IPS-18c (cell line): ENCODE data around the gene KRTAP12-1.
A peak's percentile ranks its signal among the peaks of the same experiment; 100 is the strongest.

Experiments used
- H3K4me3 ChIP-seq: 2 replicates; pipeline ENCODE4 v1.7.0; 2013; ENCODE audit warnings: low read depth, mild to moderate bottlenecking, low read length, moderate library complexity; ENCODE audit not compliant: insufficient read depth
- H3K9me3 ChIP-seq: one replicate; pipeline ENCODE4 v1.6.1; 2013; ENCODE audit warnings: mild to moderate bottlenecking, low read length, moderate library complexity; ENCODE audit not compliant: control insufficient read depth, insufficient read depth

KRTAP12-1 gene

DNA sequence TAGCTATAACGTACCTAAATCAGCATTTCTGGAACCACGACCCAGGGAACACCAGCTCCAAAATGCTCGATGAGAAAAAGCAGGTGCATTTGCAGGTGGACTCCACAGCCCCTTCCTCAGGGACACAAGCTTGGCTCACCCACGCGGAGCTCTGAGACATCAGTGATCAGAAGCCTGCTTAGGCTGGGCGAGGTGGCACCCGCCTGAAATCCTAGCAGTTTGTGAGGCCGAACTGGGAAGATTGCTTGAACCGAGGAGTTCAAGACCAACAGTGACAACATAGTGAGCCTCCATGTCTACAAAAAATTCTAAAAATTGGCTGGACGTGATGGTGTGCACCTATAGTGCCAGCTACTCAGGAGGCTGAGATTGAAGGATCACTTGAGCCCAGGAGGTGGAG is 31.9 kb upstream of the KRTAP12-1 start:
- H3K4me3 ChIP-seq = no peak overlapping the region
- H3K9me3 ChIP-seq = no peaks in the 10 kb centered on the region

DNA sequence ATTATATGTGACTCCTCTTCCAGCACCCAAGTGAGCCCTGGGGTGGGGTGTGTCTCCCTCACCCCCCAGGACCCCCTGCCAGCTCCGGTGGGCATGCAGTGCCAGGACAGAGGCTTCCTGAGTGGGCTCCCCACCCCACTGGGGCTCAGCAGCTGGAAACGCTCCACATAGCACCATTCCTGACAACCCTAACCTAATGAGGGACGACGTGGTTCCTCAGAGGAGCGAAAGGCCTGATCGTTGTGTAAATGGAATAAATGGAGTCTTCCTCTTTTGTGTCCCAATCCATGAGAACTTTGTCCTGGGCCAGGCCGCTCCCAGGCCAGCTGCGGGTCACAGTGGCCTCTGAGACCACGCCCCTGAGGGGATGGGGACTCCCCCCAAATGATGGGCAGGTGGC is 31.2 kb upstream of the KRTAP12-1 start:
- no peak overlapping the region for H3K4me3 ChIP-seq
- no peaks in the 10 kb centered on the region for H3K9me3 ChIP-seq

DNA sequence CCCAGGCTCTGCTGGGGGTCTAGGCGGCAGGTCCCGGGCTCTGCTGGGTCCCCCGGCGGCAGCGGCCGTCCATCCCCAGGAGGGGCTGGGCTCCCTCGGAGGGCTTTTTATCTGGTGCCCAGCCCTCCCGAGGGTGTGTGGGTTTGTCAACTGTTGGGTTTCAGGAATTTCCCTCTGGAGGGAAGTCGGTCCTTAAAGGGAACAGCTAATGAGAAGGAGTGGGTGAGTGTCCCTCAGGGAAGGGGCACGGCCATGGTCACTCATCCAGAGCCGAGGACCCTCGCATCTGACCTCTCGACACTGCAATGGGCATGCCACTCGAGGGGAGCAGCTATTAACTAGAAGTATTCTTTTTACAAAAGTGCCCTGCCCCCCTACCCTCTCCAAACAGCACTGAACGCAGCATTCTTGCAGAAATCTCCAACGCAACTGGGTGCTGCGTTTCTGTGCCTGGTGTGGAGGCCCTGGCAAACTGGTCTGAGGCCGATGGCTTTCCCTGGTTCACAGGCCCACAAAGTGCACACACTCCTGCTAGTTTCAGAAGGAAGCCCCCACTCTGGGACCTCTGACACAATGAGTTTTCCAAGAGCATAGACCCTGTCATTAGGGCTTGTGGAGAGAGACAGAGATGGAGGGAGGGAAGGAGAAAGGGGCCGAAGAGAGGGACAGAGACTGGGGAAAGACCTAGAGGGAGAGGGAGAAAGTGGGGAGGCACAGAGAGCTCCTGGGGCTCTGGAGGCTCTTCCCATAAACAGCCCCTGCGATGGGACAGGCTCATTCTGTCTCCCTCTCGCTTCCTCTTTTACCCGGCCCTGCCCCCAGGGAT is 30.5 kb upstream of the KRTAP12-1 start:
- peak overlapping the region; percentile 34 for H3K4me3 ChIP-seq
- no peaks in the 10 kb centered on the region for H3K9me3 ChIP-seq

DNA sequence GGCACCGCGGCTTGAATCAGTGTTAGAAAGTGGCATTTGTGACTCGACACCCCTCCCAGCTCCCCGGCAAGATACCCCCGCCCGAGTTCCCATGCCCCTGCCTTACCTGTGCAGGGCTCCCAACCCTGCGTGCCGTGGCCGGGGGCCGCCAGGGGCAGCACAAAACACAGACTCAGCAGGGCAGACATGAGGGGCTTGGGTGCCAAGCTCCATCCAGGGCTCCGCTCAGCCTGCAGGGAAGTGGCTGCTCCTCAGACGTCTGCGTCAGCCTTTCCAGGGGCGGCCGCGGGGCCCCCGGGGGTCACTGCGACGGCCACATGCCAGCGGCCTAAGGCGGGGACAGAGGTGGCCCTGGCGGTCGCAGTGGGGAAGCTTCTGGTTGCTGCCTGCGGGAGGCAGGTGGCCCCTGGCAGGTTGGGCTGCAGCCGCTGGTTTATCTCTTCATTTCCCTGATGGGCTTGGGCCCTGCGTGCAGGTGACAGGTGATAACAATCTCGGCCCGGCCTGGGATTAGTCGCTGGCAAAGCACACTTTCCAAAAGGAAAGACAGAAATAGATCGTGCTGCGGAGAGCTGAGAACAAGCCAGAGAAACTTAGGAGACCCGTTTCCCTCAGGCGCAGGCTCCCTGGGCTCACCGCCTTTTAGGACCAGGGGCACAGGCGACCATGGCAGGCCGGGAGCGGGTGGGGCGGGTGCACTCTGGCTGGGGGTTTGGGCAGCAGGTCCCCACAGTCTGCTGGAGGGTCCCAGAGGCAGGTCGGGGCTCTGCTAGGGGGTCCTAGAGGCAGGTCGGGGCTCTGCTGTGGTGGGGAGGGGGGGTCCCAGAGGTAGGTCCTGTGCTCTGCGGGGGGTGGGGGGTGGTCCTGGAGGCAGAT is 29.6 kb upstream of the KRTAP12-1 start, which contains the start of gene TSPEAR:
Gene TSPEAR (minus strand): TSS at position 246 of the 876 bp plus-strand sequence. CDS start 58 bp downstream, at position 188.
- H3K9me3 ChIP-seq = no peaks in the 10 kb centered on the region
- H3K4me3 ChIP-seq = peak within 1 kb of the TSS; percentile 53

DNA sequence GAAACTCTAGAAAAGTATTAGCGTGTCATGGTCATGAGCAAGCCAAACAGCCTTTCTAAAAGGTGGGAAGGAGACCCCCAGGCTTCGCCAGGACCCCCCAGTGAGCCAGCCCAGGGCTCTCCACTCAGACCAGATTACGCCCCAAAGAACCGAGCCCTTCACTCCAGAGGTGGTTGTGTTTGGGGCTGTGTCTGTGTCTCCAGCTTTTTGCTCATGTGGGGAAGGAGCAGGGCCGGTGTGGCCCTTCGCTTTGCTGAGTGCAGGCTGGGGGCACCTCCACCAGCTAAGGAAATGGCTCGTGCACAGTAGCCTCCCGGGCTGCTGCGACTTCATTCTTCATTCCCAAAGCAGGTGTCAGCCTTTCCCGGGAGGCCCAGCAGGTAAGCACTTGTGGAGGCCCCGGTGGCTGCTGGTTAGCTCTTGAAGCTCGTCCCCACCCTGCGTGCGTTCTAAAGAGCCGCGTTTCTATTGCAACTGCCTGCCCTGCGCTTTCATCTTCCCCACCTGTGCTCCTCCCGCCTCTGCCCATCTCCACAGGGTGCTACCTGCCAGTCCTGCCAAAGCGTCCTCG is 28.9 kb upstream of the KRTAP12-1 start:
- peaks cover 2% of the 10 kb centered on the region for H3K9me3 ChIP-seq
- peak overlapping the region; percentile 53 for H3K4me3 ChIP-seq

DNA sequence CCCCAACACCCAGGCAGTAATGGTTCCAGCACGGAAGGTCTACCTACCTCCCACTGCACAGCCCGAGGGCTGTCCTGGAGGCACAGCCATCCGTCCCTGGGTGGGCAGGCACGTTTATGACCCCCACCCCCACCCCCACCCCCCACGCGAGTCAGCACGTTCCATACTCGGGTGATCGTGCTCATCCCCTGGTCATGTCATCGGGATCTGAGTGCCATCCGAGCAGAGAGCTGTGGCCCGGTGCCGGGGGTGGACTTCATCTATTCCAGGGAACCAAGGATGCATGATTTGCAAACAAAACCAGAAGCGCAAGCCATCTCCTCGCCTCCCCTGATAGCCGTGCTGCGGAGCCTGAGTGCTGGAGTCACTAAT is 28.3 kb upstream of the KRTAP12-1 start:
- Histone ChIP-seq H3K4me3 (peak overlapping the region; percentile 53), H3K9me3 (peaks cover 2% of the 10 kb centered on the region)

DNA sequence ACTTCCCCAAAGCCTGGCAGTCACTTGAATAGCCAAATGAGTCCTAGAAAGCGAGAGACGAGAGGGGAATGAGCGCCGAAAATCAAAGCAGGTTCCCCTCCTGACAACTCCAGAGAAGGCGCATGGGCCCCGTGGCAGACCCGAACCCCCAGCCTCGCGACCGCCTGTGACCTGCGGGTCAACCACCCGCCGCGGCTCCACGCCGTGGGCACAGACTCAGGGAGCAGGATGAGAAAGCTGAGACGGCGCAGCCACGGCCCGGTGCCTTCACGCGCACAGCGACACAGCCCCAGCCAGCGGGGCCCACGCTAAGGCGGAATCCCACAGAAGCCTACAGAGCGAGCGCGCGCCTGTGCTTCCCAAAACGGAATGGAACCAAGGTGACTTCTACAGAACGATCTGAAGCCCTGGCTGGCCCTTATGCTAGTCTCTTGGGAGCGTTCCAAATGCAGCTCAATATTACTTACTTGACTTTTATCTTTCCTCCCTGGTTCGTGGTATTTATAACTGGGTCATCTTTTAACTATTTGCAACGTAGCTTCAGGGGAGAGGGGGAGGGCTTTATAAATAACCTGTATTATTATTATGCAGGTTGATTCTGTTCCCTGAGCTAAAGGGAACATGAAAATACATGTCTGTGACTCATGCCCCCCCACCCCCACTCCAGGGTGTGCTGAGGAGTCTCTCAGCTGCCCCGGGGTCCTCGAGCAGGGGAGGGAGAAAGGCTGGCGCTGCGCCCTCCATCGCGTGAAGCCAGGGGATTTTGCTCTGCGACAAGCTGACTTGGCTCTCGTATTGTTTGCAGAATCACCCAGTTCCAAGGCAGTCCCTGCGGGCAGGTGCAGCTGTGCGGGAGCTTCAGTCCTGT is 27.7 kb upstream of the KRTAP12-1 start:
- H3K4me3 ChIP-seq = peak overlapping the region; percentile 53
- H3K9me3 ChIP-seq = peaks cover 2% of the 10 kb centered on the region

DNA sequence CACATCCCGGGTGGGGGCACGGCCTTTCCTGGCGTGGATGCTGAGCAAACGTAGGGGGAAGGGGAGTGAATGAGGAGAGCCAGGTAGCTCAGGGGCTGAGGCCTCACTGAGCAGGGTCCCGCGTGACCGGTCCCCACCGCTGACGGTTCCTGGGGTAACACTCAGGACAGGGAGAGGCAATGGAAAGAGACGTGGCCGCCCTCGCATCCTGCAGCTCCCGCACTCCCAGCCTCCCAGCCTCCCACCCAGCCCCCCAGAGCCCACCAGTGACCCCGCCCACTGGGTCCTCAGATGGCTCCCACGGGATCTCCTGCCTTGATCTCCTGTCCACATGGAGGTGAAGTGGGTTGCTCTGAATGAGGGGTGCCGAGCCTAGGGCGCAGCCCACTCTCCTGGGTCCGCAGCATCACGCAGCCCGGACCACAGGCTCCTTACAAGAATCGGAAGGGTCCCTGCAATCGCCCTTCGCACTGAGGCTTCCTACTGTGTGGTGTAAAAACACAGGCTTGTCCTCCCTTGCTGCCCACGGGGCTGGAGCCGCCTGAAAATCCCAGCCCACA is 27.0 kb upstream of the KRTAP12-1 start:
- Histone ChIP-seq H3K4me3 (peak overlapping the region; percentile 45), H3K9me3 (peaks cover 2% of the 10 kb centered on the region)

DNA sequence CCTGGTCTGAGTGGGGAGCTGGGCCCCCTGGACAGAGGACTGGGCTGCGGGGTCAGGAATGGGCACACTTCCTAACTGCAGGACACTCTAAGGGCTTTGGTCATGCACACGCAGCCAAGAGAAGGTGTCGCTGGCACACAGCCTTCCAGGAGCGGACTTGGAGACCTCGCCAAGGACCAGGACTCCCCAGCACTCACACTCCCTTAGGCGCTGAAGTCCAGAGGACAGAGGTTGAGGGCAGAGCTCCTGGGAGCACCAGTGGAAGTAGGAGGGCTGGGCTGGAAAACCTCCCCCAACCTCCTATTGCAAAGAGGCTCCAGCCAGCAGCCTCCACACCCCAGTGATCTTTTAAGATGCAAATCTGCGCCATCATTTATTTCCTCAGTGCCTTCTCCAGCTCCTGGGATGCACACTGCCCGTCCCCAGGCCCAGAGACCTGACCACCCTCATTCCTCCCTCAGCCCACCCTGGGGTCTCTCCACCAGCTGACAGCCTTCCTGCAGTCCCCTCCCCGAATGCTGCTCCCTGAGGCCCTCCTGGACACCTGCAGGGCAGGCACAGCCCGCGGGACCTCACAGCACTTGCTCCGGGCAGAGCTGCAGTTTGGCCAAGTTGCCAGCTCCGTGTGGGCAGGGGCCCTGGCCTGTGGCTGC is 26.4 kb upstream of the KRTAP12-1 start:
- H3K4me3 ChIP-seq = peak overlapping the region; percentile 45

DNA sequence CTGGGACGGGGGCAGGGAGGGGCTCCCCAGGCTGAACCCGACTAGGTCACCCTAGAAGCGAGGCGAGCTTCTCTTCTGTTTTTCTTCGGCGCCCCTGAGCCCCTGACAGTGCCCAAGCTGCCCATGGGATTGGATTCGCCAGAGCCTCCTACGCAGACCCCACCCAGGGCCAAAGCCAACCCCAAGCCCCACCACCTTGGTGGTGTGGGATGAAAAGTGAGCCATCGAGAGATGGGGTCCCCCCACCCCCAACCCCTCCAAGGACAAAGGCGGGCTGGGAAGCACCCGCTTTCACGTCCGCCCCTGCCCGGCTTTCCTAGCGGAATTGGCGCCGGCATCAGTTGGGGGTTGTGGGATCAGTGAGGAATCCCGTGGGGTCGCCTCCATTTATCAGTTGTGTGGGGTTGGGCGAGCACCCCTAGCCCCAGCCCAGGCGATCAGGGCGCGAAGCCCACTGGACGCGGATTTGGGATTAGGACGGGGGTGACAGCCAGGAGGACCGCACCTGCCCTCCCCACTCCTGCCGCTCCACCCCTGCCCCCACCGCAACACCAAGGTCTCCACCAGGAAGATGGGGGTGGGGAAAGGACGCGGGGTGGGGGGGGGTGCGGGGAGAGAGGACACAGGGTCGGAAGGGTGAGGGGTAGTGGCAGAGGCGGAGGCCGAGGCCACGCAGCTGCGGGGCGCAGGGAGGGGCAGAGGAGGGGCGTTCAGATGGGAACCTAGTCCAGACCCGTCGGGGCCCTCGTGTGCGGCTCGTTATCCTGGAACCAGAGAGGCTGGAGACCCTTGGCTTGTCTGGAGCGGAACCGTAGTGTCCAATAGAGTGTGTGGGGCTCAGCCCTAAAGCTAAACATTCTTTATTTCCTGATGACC is 25.0 kb upstream of the KRTAP12-1 start:
- Histone ChIP-seq H3K9me3 (peaks cover 2% of the 10 kb centered on the region), H3K4me3 (peak overlapping the region; percentile 70)

More for the DNA sequence above, 26.4 kb upstream of the KRTAP12-1 start:
- peaks cover 2% of the 10 kb centered on the region for H3K9me3 ChIP-seq

DNA sequence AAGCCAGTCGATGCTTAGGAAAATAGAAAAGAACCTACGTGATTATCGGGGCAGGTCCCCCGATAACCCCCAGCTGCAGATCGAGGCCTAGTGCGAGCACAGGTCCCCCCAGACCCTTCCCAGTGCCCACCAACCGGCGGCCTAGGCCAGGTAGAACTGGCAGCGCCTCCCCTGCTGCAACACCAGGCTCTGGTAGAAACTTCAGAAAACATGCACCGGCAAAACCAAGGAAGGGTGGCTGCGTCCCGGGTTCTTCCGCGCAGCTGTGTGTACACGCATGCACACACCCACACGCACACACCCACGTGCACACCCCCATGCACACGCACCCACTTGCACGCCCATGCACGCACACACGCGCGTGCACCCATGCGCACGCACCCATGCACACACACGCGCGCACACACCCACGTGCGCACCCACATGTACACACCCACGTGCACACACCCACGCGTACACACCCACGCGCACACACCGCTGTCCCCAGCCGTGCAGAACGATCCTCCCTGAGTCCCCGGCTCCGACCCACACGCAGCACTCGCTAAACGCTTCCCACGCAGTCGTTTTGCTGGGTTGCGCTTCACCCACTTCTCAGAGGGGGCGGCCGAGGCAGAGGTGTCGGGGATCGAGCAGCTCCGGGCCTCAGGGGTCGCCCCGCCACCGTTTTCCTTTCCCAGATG is 24.2 kb upstream of the KRTAP12-1 start:
- Histone ChIP-seq H3K4me3 (peak overlapping the region; percentile 70), H3K9me3 (peaks cover 2% of the 10 kb centered on the region)

DNA sequence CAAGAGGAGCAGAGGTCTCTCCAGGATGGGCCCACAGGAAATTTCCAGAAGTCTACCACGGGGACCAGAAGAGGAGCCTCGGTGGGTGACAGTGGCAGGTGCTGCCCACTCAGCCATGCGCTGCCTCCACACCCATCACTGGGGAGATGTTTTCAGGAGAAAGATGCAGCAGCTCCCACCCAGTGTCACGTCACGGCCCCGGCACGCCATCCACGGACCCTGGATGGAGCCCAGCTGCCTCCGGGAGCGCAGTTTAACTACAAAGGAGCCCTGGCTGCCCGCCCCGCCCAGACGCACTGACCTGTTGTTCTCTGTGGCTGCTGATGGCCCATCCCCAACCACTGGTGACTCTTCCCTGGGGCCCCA is 22.7 kb upstream of the KRTAP12-1 start:
- Histone ChIP-seq H3K4me3 (peak overlapping the region; percentile 38), H3K9me3 (peaks cover 2% of the 10 kb centered on the region)

DNA sequence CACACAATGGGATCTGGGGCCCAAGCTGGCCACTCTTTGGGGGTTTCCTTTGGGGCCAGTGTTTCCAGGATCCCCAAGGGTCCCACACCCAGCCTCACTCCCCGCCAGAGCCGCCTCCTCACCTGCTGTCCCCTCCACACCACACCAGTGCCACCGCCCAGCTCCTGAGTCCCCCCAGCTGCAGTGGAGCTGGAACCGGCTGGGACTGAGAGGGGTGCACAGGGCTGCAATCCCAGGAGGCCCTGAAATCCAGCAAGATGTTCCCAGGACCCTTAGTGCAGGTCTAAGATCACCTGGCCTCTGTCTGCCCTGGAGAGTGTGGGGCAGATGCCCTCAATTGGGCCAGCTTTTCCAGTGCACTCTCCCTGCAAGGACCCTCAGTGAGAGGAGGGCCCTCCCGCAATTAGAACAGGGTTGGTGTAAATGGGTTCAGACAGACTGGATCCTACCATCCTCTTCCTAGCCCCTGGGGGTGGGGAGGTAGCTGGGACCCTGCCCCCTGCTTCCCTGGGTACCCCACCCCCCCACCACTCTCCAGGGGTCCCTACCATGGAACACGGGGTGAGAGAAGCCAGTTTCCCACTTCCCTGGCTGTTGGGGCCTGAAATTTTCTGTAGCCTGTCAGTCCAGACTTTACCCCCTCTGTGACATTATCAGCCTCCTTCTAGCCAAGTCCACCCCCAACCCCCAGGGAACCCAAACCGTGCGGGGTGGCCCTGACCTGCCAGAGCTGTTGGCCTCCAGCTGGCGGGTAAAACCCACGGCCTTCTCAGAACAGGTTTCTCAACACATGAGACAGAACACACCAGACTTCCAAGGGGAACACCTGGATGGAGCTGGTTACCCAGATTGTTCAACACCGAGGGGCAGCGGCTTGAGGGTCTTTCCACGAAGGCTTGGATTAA is 22.0 kb upstream of the KRTAP12-1 start:
- Histone ChIP-seq H3K4me3 (peak overlapping the region; percentile 38; the same call in 1 of the 2 replicates), H3K9me3 (peaks cover 2% of the 10 kb centered on the region)
